HG03460 (cell line): ENCODE measurements around the gene PRDX6.
"Not testable (repeated sequence)": the region's sequence is repeated elsewhere in the genome, so short reads cannot be mapped to it uniquely, and the experiment has no call there.

Experiments used
- ATAC-seq: cut with Tn5 transposase; IDR thresholded peaks from one replicate; pipeline ENCODE4 v1.9.1; 2021; ENCODE audit not compliant: unreplicated experiment

PRDX6 gene

GRCh38 chr1:173467426-173467825 lies 9.7 kb upstream of the PRDX6 start:
- ATAC-seq = no peak

DNA sequence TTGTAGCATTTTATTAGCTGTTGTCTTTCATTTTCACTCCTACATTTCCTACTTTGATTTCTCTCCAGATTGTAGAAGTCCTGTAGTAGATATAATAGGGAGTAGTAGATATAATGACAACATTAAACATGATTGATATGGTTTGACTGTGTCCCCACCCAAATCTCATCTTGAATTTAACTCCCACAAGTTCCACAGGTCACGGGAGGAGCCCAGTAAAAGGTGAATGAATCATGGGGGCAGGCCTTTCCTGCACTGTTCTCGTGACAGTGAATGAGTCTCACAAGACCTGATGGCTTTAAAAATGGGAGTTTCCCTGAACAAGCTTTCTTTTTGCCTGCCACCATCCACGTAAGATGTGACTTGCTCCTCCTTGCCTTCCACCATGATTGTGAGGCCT lies 7.5 kb upstream of the PRDX6 start:
- ATAC-seq = no peak

GRCh38 chr1:173470608-173471007 lies 6.5 kb upstream of the PRDX6 start:
- no peak for ATAC-seq

GRCh38 chr1:173473599-173474011 lies 3.5 kb upstream of the PRDX6 start:
- no peak for ATAC-seq

GRCh38 chr1:173474097-173474779 lies 2.9 kb upstream of the PRDX6 start:
- ATAC-seq = no peak

DNA sequence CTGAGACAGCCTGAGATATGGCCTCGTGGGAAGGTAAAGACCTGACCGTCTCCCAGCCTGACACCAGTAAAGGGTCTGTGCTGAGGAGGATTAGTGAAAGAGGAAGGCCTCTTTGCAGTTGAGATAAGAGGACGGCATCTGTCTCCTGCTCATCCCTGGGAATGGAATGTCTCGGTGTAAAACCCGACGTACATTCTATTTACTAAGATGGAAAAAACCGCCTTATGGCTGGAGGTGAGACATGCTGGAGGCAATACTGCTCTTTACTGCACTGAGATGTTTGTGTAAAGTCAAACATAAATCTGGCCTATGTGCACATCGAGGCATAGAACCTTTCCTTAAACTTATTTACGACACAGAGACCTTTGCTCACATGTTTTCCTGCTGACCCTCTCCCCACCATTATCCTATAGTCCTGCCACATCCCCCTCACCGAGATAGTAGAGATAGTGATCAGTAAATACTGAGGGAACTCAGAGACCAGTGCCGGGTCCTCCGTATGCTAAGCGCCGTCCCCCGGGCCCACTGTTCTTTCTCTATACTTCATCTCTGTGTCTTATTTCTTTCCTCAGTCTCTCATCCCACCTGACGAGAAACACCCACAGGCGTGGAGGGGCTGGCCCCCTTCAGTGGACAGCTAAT lies 2.2 kb upstream of the PRDX6 start:
- not testable (repeated sequence) for ATAC-seq

- no peak for ATAC-seq
Measured at GRCh38 chr1:173475564-173476196, 1.5 kb upstream of the PRDX6 start.

GRCh38 chr1:173476197-173476664 lies 904 bp upstream of the PRDX6 start:
- ATAC-seq = no peak

- ATAC-seq = peak; percentile 95
Measured at GRCh38 chr1:173476665-173477285, 360 bp upstream of the PRDX6 start.

- ATAC-seq = no peak
Measured at GRCh38 chr1:173478094-173478674, 1.0 kb downstream of the PRDX6 start.

DNA sequence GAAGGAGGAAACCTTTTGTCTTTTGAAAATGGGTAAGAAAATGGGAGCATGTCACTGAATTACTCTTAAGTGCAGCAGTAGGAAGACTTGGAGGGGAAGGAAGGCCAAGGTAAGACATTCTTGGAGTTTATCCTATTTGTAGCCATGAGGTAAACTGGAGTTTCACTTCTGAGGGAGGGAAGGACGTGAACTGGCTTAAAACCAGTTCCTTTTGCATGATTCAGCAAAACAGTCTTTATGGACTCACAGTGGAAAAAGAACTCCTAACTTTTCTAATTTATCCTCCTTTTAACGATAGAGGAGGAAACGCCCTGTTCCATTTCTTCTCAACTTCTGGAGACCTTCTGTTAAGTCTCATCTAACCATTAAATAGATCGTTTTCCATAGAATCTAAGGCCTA lies 2.5 kb downstream of the PRDX6 start:
- no peak for ATAC-seq

DNA sequence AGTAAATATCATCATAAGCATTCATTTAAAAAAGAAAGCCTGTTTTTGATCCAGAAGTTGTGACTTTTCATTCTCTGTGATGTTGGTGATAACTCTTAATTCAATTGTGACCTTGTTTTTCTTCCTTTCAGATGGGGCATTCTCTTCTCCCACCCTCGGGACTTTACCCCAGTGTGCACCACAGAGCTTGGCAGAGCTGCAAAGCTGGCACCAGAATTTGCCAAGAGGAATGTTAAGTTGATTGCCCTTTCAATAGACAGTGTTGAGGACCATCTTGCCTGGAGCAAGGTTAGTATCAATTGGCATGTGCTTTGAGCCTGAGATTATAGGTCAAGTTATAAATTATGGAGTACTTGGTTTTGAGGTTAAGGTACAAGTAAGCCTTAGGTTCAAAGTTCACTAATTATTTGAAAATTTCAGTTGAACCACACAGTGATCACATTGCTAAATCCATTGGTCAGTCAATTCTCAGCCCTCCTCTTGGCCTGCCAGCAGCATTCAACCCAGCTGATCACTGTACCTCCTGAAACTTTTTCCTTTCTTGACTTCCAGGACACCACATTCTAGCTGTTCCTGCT lies 4.1 kb downstream of the PRDX6 start:
- ATAC-seq = no peak

- no peak for ATAC-seq
Measured at GRCh38 chr1:173482683-173483082, 5.5 kb downstream of the PRDX6 start.

GRCh38 chr1:173484276-173484675 lies 7.1 kb downstream of the PRDX6 start:
- ATAC-seq = no peak

DNA sequence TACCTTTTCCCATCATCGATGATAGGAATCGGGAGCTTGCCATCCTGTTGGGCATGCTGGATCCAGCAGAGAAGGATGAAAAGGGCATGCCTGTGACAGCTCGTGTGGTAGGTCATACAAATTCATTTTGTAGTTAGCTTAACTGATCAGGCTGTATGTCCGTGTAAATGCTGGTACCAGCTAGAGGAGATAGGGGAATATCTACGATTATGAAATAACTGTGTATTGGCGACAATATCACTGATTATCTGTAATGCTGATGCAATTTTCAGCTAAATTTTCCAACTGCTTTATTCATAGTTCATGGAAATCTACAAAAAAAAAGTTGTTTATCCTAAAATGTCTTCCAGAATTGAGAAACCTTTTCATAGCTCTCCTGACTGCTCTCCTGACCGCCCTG lies 8.3 kb downstream of the PRDX6 start:
- no peak for ATAC-seq

DNA sequence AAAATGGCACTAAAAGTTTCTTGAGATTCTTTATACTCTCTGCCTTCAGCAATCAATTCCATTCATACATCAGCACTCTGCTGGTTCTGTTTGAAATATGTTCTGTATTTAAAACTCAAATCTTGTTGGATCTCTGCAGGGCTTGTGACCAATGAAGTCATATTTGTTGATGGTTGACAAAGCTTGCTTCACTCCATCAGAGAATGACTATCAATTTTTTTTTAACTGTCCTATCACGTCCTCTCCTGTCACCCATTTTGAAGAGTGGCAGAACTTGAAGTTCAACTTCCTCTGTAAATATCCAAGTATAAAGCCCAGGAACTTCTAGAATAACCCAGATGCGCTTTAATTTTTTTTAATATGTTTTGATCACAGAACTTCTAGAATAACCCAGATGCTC lies 10.9 kb downstream of the PRDX6 start:
- no peak for ATAC-seq

GRCh38 chr1:173489149-173489600 lies 12.0 kb downstream of the PRDX6 start:
- no peak for ATAC-seq

DNA sequence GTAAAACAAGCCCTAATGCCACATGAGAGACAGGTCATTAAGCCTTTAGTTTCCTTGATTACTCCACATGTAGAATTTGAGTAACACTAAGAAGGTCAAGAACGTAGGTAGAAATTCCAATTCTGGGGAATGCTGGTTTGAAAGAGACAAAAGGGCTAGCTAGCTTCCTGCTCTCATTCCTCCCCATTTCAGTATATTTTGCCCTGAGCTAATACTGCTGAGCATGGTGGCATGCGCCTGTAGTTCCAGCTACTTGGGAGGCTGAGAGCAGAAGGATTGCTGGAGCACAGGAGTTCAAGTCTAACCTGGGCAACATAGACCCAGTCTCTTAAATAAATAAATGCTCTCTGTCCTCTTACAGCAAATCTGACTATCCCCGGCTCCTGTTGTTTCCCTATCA lies 12.8 kb downstream of the PRDX6 start:
- no peak for ATAC-seq

DNA sequence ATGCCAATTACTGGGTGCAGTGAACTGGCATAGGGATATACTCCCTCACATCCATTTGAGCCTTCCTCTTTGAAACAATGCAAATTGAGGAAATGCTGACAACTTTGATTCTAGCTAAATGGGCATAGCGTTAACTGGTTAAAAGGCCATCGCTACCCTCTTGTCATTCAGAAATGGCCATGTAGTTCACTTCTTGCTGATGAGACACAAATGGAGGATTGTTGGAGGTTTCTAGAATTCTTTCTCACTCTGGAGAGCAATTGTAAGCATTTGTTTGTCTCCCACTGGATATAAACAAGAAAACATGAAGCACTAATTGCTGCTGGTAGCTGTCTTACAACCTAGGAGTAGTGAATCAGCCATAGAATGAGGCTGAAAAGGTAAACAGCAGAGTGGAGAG lies 14.4 kb downstream of the PRDX6 start:
- no peak for ATAC-seq

GRCh38 chr1:173493125-173493524 lies 16.0 kb downstream of the PRDX6 start:
- not testable (repeated sequence) for ATAC-seq
